ENCODE measurements around the gene TCF7L1. TPM values are rescaled to one million over a fixed set of nuclear protein-coding genes. Genes with fewer than 3 reads are reported as not detected.

TCF7L1 gene
- total RNA-seq, 4 donors from 2014 or later = 5.6 to 23.2 (median 10.2) TPM

- intact Hi-C loops (cut with DNase I) = no loop called here
- no peaks in the 10 kb centered on the region for H3K4me1 ChIP-seq
- no peaks in the 10 kb centered on the region for H3K9me3 ChIP-seq
- DNase-seq (ENCODE audit: extremely low spot score) = no peak
- H3K27ac ChIP-seq (replicated peaks in 1 of 4) = no peak overlapping the region
- H3K36me3 ChIP-seq = no peaks in the 10 kb centered on the region
- TF ChIP-seq EP300 (IDR thresholded peaks at IDR 0.05) (no peak), POLR2A (IDR thresholded peaks at IDR 0.05; ENCODE audit: low read depth) (no peak), CTCF (IDR thresholded peaks at IDR 0.05) (no peak), POLR2AphosphoS5 (IDR thresholded peaks at IDR 0.05) (no peak)
- no peak overlapping the region for H3K4me3 ChIP-seq
- H3K27me3 ChIP-seq = peaks cover 0 to 8% (median 0%) of the 10 kb centered on the region in 4 donors
- WGBS = 41% methylated on average over 6 of the region's 6 CpGs
Observed at GRCh38 chr2:85089585-85089984, 43.6 kb upstream of the TCF7L1 start.

DNA sequence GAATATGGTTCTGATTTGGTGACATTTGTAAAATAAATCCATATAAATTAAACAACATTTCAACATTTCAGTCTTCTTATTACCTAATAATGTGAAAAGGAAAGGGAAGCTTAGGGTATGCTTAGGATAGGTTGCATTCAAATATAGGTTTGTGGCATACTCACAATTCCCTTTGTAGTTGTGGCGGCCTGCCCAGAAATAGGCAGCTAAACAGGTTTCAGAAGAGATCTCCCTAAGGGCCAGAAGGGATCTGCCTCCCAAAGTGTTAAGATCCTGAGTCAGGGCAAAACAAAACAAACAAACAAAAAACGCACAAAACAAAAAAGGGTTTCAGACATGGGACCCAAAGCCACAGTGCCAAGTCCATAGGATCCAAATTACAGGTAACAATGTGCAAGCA is 41.4 kb upstream of the TCF7L1 start:
- Histone ChIP-seq H3K27me3 (peaks cover 0 to 8% (median 0%) of the 10 kb centered on the region in 4 donors), H3K4me1 (no peaks in the 10 kb centered on the region), H3K36me3 (no peaks in the 10 kb centered on the region), H3K9me3 (no peaks in the 10 kb centered on the region), H3K4me3 (no peak overlapping the region), H3K27ac (replicated peaks in 1 of 4) (no peak overlapping the region)
- no peak for DNase-seq (ENCODE audit: extremely low spot score)
- WGBS = 87% methylated on average over 2 of the region's 2 CpGs
- TF ChIP-seq POLR2A (IDR thresholded peaks at IDR 0.05; ENCODE audit: low read depth) (no peak), CTCF (IDR thresholded peaks at IDR 0.05) (no peak), POLR2AphosphoS5 (IDR thresholded peaks at IDR 0.05) (no peak), EP300 (IDR thresholded peaks at IDR 0.05) (no peak)
- intact Hi-C loops (cut with DNase I) = no loop called here

DNA sequence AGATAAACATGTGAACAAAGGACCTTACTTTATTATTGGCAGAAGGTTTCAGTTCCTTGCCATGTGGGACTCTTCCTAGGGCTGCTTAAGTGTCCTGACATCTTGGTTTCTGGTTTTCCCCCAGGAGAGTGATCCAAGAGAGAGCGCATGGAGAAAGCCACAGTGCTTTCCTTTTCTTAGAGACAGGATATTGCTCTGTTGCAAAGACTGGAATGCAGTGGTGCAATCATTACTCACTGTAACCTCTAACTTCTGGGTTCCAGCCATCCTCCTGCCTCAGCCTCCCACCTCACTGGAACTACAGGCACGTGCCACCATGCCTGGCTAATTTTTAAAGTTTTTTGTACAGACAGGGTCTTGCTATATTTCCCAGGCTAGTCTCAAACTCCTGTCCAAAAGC is 38.1 kb upstream of the TCF7L1 start:
- intact Hi-C loops (cut with DNase I) = no loop called here
- TF ChIP-seq POLR2AphosphoS5 (IDR thresholded peaks at IDR 0.05) (no peak), EP300 (IDR thresholded peaks at IDR 0.05) (no peak), POLR2A (IDR thresholded peaks at IDR 0.05; ENCODE audit: low read depth) (no peak), CTCF (IDR thresholded peaks at IDR 0.05) (no peak)
- WGBS = 59% methylated on average over 2 of the region's 2 CpGs
- no peak overlapping the region for H3K4me3 ChIP-seq
- DNase-seq (ENCODE audit: extremely low spot score) = no peak
- H3K4me1 ChIP-seq = no peaks in the 10 kb centered on the region
- H3K9me3 ChIP-seq = no peaks in the 10 kb centered on the region
- H3K27me3 ChIP-seq = peaks cover 0 to 2% (median 0%) of the 10 kb centered on the region in 4 donors
- no peak overlapping the region for H3K27ac ChIP-seq (replicated peaks in 1 of 4)
- no peaks in the 10 kb centered on the region for H3K36me3 ChIP-seq

DNA sequence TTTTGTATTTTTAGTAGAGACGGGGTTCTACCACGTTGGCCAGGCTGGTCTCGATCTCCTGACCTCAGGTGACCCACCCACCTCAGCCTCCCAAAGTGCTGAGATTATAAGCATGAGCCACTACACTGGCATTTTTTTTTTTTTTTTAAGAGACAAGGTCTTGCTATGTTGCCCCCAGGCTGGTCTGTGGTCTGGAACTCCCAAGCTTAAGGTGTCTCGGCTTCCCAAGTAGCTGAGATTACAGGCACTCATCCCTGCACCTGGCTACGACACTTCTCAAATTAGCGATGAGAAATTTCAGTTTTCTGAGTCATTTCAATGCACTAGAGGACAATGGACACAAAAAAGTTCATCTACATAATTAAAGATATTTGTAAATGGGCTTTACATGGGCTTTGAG is 36.6 kb upstream of the TCF7L1 start:
- Histone ChIP-seq H3K9me3 (no peaks in the 10 kb centered on the region), H3K27ac (replicated peaks in 1 of 4) (no peak overlapping the region), H3K4me3 (no peak overlapping the region), H3K4me1 (no peaks in the 10 kb centered on the region), H3K27me3 (no peaks in the 10 kb centered on the region), H3K36me3 (no peaks in the 10 kb centered on the region)
- intact Hi-C loops (cut with DNase I) = no loop called here
- TF ChIP-seq CTCF (IDR thresholded peaks at IDR 0.05) (no peak), POLR2AphosphoS5 (IDR thresholded peaks at IDR 0.05) (no peak), POLR2A (IDR thresholded peaks at IDR 0.05; ENCODE audit: low read depth) (no peak), EP300 (IDR thresholded peaks at IDR 0.05) (no peak)
- DNase-seq (ENCODE audit: extremely low spot score) = no peak
- WGBS = 93% methylated on average over 6 of the region's 6 CpGs

GRCh38 chr2:85104228-85104627 is 29.0 kb upstream of the TCF7L1 start:
- 87% methylated on average over 1 of the region's 1 CpG for WGBS
- H3K9me3 ChIP-seq = no peaks in the 10 kb centered on the region
- intact Hi-C loops (cut with DNase I) = no loop called here
- no peaks in the 10 kb centered on the region for H3K27me3 ChIP-seq
- H3K27ac ChIP-seq (replicated peaks in 1 of 4) = no peak overlapping the region
- no peak overlapping the region for H3K4me3 ChIP-seq
- no peaks in the 10 kb centered on the region for H3K4me1 ChIP-seq
- no peak for TF ChIP-seq CTCF (IDR thresholded peaks at IDR 0.05)
- no peak for TF ChIP-seq POLR2AphosphoS5 (IDR thresholded peaks at IDR 0.05)
- TF ChIP-seq EP300 (IDR thresholded peaks at IDR 0.05) = no peak
- TF ChIP-seq POLR2A (IDR thresholded peaks at IDR 0.05; ENCODE audit: low read depth) = no peak
- H3K36me3 ChIP-seq = no peaks in the 10 kb centered on the region
- no peak for DNase-seq (ENCODE audit: extremely low spot score)

Measured in esophagus muscularis mucosa (tissue), 4 donors.